ENCODE results near the gene TNFRSF21.

GRCh38 chr6:47196113-47196512 is 113.6 kb downstream of the TNFRSF21 start:
- TF ChIP-seq POLR2A (IDR thresholded peaks at IDR 0.05; ENCODE audit: low read depth, low read length) (no peak), POLR2AphosphoS5 (IDR thresholded peaks at IDR 0.05; ENCODE audit: low read depth, low read length) (no peak), TAF1 (IDR thresholded peaks at IDR 0.05; ENCODE audit: borderline replicate concordance, low read depth, low read length) (no peak)

All from GM12892 (cell line).